NCI-H510A (cell line): ENCODE measurements around the gene ZNF883.

Source experiments
- DNase-seq: peaks from one replicate; lab custom pipeline; 2025; lab: John Stamatoyannopoulos, UW

ZNF883 gene

GRCh38 chr9:112917987-112918362 is 94.0 kb downstream of the ZNF883 start:
- no peak for DNase-seq

GRCh38 chr9:112917047-112917986 is 94.7 kb downstream of the ZNF883 start:
- DNase-seq: no peak

- DNase-seq: no peak
Measured at GRCh38 chr9:112914524-112914923, 97.5 kb downstream of the ZNF883 start.

- no peak for DNase-seq
Measured at GRCh38 chr9:112913326-112913725, 98.7 kb downstream of the ZNF883 start.

GRCh38 chr9:112912636-112913035 is 99.4 kb downstream of the ZNF883 start:
- no peak for DNase-seq

- no peak for DNase-seq
Measured at GRCh38 chr9:112911736-112912135, 100.3 kb downstream of the ZNF883 start.
